HG03103 (cell line): ENCODE data around the gene RIN3.
"Not testable (repeated sequence)": the region's sequence is repeated elsewhere in the genome, so short reads cannot be mapped to it uniquely, and the experiment has no call there.

Source experiments
- ATAC-seq: cut with Tn5 transposase; IDR thresholded peaks from one replicate; pipeline ENCODE4 v1.9.1; 2021; ENCODE audit warnings: low read depth; ENCODE audit not compliant: unreplicated experiment

RIN3 gene

DNA sequence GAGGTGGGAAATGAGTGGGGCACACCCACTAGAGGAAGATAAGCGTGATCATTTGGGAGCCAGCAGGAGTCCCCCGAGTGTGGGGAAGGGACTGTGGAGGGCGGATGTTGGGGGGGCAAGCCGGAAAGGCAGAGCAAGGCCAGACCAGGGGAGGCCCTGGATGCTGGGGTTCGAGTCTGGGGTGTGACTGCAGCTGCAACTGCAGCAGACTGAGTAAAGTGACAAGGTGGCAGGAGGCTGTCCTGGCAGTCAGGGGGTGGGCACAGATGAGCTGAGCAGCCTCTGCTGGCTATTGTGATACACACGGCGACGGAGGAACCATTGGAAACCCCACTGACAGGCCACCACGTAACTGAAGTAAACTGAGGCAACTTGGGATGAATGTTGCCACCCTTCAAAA is 124.7 kb downstream of the RIN3 start:
- no peak for ATAC-seq

DNA sequence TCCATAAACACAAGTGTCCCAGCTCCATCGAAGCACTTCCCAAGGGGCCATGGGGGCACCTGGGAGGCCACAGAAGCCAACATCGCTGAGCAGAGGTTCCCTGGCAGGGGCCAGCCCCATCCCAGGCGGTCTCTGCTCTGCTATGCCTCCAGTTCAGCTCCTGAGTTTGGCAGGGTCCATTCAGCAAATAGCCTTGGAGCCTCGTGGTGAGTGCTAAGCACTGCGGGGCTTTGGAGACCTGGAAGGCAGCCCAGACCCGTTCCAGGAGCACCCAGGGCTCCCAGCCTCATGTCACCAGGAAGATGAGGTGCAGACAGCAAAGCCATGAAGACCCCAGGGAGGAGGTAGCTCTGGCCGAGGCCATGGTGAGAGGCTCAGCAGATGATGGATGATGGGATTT is 125.3 kb downstream of the RIN3 start:
- ATAC-seq: no peak

DNA sequence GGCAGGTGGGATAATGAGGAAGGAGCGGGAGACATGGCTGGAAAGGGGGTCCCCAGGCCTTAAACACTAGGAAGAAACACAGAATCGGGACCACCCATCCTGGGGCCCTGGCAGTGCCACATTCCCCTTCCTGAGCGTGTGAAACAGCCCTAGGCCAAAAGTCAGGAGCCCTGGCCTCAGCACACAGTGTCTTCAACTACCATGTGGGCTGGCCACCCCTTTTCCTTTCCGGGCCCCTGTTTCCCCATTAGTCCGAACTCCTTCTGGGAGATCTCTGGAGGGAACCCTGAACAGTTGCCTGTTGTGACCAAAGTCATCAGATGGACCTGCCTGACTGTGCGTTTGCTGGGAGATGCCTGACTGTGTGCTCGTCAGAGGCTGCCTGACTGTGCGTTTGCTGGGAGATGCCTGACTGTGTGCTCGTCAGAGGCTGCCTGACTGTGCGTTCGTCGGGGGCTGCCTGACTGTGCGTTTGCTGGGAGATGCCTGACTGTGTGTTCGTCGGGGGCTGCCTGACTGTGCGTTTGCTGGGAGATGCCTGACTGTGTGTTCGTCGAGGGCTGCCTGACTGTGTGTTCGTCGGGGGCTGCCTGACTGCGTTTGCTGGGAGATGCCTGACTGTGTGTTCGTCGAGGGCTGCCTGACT is 126.0 kb downstream of the RIN3 start:
- not testable (repeated sequence) for ATAC-seq

DNA sequence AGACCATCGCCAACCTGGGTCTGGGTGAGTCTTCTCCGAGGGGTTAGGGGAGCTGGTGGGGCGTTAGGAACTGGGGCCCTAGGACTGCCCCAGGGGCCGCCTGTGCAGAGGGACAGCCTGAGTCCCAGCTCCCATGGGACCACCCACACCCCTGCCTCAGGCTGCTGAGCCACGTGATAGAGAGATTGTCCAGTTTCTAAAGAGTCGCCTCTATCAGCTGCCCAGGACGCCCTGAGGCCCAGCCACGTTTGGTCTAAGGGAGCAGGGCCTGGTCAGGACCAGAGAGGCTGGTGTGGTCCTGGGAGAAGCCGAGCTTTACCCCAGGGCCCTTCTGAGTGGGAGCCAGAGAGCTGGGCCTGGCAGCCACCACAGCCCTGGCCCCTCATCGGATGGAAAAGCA is 127.7 kb downstream of the RIN3 start:
- ATAC-seq: no peak

DNA sequence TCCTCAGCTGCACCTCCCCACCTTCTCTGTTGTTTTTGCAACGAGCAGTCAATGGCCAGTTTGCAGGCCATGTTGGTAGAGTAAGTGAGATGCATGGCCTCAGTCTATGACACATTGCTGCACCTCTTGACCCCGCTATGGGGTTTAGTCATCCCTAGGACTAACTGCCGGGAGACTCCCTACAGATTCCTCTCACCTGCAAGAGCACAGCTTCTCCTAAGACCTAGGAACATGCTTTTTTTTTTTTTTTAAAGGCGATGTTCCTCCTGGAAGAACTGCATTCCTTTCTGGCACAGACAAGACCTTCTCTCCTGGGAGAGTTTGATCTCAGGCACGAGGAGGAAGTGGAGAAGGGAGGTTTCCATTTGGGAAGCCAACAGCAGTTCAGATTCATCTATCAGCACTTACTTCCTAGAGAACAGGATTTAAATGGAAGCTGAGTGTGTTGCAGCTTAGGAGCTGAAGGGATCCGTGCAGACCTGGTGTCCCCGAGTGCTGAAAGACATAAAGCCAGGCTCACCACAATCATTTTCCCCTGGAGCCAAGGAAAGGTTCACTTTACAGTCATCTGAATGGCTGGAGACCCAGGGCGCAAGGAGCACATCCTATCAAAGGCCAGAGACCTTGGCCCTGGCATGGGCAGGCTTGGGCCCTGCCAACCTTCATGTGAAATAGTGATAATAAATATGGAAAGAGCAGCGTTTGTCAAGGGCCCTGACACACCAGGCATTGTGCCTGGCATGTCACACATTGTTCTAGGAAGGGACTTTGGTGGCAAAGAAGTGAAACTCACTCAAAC is 130.8 kb downstream of the RIN3 start:
- no peak for ATAC-seq

DNA sequence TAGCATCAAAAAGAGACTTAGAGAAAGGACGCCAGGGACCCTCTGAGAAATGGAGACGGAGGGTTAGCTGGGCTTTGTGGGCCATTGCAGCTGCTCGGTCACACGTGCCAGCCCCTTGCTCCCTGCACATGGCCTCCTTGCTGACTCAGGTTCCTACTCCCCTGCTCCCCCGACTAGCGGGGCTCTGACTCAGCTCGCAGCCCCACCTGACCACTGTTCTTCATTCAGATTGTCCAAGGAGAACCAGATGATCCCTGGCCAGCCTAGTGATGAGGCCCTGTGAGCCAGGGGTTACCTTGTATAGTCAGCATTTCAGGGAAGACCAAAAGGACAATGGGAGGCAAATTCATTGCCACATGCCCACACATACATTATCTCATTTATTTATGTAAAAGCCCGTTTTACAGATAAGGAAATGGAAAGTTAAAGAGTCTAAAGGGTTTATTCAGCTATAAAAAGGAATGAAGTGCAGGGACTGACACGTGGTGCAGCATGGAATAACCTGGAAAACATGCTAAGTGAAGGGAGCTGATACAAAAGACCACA is 131.5 kb downstream of the RIN3 start:
- no peak for ATAC-seq

DNA sequence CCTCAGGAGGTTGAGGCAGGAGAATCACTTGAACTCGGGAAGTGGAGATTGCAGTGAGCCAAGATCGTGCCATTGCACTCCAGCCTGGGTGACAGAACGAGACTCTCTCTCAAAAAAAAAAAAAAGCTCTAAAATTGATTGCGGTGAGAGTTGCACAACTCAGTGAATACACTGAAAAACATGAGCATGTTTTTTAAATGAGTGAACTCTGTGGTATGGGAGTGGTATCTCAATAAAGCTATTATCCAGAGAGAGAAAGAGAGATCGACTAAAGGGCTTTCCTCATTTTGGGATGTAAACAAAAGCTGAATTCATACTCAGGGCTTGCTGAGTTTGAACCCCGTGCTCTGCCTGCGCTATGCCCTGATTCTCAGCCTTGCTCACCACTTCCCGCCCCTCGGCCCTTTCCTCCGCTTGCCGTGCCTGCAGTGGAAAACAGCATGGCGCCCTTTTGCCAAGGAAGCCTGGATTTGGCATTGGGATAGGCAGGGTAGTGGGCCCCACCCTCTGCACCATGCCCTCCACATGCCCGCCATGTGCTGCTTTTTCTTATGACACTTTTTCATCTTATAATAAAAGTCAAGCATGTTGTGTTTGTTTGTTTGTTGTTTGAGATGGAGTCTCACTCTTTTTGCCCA is 132.4 kb downstream of the RIN3 start:
- no peak for ATAC-seq

DNA sequence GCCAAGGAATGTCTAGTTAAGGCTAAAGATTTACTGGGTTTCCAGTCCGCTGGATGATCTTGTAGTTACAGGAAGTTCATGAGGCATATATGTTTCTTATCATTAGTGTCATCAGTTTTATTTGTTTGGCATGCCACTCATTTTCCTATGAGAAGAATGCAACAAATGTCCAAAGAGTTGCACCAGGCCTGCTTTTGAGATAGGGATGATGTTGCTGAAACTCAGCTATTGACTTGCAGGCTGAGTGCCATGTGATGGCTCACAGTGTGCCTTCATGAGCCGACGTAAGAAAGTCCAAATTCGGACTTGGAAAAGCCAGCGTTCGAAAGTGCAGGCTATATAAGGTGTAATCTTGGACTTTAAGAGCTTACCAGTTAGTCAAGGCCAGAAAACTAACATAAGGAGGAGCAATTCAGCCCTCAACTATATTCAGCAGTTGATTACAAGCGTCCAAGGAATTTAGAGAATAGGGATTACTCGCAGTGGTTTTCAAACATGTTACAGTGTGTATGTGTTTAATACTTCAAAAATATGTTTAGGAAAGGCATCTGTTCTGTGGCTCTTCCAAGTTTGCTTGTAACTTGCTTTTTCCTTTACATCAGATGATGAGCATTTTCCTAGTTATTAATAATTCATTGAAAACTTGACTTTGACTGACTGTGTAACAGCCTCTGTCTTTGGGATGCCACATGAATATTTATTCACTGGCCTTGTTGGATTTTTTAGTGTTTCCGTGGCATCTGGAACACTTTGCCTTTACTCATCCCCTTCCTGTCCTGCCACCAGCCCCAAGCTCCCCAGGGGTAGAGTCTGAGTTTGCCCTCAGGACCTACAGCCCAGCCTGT is 133.6 kb downstream of the RIN3 start:
- ATAC-seq: no peak

DNA sequence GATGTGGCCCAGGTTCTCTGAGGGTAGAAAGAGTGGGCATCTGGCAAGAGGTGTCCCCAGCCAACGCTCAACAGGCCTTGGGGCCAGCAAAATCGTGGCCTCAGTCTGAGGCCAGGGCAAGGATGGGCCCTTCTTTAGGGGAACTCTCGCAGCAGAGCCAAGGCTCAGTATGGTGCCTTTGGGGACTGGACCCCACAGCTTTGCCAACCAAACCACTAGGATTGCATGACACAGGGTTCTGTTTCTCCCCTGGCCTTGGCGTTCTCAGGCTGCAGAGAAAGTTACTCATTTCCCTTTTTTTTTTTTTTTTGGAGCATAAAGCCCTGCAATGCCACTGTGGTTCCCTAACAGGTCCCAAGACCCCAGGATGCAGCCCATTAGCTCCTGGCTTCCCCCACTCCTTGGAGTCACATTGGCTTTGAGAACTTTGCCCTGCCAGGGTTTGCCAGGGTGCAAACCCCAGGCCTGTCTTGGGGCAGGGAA is 134.3 kb downstream of the RIN3 start:
- no peak for ATAC-seq

DNA sequence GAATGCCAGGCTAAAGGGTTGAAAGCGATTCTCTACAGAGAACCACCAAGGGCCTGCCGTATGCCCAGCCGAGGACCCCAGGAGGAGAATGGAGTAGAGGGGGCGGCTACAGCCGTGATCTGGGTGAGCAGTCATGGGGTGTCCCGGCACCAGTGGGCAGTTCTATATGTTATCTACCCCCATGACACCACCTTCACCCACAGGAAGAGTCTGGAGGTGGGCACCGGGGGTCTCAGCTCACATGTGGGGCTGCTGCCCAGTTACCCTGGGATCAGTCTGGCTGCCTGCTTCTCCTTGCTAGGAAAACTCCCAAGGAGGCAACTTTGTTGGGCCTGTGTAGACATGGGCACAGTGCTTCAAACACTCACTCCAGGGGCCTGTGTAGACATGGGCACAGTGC is 135.5 kb downstream of the RIN3 start:
- ATAC-seq: no peak

DNA sequence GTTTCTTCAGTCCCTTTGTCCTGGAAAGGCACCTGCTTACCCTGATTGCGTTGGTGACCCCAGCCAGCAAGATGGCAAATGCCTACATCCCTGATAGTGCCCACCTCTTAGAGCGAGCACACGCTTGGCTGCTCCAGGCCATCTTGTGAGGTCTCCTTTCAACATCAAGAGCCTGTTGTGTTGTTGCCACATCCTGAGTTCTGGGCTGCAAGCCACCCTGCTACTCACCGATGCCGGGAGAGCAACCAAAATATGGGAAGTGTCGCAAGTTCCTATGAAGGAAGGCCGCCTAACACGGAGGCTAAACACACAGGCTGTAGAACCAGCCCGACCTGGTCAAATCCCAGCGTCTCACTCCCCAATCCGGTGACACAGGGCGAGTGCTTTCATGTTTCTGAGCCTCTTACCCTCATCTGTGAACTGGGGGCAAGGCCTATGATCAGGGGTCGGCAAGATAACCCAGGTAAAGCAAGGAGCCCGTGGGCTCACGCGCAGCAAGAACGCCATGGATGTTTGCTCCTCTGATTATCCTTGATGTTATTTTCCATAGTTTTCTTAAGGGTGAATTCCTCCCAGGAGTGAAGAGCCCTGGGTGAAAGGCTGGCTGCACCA is 136.5 kb downstream of the RIN3 start:
- no peak for ATAC-seq

DNA sequence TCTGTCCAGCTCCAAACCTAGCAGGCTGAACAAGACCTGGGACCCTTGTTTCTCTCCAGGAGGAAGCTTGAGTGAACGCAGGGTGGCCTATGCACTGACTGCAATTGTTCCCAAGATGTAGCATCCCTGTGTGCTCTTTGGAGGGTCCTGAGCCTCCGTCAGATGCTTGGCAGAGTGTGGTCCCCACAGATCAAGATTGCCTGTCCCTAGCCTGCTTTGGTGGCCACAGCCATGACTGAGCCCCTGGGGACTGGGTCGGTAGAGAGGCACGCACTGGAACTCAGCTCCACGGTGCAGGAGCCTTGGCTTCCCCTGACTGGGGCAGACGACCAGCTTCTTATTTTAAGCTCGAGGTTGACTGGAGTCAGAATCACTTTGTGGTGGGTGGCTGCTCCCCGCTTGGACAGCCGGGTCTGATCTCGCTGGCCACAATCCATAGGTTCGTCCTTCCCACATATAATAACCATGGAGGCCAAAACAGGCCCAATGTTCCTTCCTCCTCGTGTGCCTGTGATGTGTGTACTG is 137.1 kb downstream of the RIN3 start:
- peak; percentile 3 for ATAC-seq

DNA sequence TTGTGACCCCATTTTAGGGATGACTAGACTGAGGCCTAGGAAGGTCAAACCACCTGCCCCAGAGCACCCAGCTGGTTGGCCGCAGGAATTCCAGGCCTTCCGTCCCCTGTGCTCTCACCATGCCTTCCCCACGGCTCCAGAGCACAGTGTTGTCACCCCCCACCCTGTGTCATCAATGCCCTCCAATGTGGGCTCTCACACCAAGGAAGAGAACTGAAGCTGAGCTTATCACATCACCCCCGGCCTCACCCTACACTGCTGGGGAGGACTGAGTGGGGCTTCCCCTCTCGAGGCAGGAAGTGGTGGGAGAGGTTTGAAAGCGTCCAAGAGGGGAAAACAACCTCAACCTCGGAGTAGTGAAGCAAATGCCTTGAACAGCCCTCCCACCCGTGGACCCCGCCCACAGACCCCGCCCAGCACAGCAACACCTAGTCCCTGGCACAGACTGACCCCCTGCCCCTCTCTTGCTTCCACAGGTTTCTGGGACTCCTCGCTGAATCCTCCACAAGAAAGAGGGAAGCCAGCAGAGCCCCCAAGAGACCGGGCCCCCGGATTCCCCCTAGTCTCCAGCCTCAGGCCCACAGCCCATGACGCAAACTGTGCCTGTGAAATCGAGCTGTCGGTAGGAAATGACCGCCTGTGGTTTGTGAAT is 137.7 kb downstream of the RIN3 start:
- peak; percentile 68 for ATAC-seq

DNA sequence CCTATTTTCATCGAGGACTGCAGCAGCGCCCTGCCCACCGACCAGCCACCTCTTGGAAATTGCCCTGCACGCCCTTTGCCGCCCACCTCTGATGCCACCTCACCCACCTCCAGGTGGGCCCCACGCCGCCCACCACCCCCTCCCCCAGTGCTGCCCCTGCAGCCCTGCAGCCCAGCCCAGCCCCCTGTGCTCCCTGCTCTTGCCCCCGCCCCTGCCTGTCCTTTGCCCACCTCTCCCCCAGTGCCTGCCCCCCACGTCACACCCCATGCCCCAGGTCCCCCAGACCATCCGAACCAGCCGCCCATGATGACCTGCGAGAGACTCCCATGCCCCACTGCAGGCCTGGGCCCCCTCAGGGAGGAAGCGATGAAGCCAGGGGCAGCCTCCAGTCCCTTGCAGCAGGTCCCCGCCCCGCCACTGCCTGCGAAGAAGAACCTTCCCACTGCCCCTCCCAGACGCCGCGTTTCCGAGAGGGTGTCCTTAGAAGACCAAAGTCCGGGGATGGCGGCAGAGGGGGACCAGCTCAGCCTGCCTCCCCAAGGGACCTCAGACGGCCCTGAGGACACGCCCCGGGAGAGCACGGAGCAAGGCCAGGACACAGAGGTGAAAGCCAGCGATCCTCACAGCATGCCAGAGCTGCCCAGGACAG is 138.3 kb downstream of the RIN3 start:
- no peak for ATAC-seq

DNA sequence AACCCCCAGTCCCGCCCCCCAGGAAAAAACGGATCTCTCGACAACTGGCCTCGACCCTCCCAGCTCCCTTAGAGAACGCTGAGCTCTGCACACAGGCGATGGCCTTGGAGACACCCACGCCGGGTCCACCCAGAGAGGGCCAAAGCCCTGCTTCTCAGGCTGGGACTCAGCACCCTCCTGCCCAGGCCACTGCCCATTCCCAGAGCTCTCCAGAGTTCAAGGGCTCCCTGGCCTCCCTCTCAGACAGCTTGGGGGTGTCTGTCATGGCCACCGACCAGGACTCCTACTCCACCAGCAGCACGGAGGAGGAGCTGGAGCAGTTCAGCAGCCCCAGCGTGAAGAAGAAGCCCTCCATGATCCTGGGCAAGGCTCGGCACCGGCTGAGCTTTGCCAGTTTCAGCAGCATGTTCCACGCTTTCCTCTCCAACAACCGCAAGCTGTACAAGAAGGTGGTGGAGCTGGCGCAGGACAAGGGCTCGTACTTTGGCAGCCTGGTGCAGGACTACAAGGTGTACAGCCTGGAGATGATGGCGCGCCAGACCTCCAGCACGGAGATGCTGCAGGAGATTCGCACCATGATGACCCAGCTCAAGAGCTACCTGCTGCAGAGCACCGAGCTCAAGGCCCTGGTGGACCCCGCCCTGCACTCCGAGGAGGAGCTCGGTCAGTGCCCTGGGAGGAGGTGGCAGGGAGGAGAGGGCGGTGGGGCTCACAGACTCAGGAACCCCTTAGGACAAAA is 139.0 kb downstream of the RIN3 start:
- ATAC-seq: no peak

DNA sequence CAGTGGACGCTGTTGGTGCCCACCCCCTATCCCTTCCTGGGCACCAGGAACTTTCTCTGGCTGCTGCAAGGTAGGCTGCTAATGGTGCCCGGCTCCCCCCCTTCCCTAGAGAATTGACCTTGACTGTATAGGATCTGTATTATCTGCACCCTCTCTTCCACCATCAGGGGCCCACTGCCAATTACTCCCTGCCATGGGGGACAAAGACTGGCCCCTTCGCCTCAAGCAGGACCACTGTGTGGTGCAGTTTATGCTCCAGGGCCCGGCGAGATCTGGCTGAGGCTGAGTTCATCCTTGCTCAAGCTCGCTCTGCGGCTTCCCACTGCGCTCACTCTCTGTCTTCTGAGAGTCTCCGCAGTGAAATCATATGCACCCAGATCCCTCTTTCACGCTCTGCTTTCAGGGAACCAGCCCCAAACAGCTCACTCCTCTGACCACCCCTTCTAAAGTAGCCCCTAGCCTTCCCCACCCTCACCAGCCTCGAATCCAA is 139.6 kb downstream of the RIN3 start:
- no peak for ATAC-seq

DNA sequence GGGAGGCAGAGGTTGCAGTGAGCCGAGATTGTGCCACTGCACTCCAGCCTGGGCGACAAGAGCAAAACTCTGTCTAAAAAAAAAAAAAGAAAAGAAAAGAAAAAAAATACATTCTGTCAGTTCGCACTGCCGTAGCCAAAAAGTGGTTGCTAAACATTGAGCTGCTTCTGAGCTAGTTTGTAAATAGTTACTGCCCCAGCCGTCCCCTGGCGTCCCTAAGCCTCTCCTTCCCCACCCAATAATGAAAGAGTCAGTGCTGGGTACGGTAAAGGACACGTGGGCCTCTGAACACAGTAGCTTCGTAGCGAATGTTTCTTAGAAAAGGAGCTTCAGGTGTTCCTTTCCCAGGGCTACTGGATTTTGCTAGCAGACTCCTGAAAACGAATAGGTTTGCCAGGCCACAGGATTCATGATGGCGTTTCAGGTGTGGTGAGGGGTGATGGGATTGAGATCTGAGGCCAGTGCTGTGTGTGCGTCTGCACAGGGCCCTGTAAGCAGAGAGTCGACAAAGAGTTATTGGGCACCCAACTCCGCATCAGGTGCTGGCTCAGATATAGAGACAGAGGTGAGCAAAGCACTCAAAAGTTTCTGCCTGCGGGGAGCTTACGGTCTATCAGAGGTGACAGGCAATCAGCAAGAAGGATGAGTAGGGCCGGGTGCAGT is 140.8 kb downstream of the RIN3 start:
- no peak for ATAC-seq
